Skeletal muscle tissue (tissue), 4 donors: ENCODE data around the gene HLX. TPM values are rescaled to one million over a fixed set of nuclear protein-coding genes. Genes with fewer than 3 reads are reported as not detected.
A peak's percentile ranks its signal among the peaks of the same experiment; 100 is the strongest.

Experiments used
- H3K27ac ChIP-seq: one replicate; pipeline ENCODE4 v1.7.0; 2013; ENCODE audit warnings: mild to moderate bottlenecking, low read depth, low read length, inconsistent platforms
- H3K27me3 ChIP-seq, 3 donors: one replicate each; pipeline ENCODE4 v1.7.0; 2013; ENCODE audit warnings: low read length in 3 of 3; ENCODE audit not compliant: control insufficient read depth in 3 of 3, insufficient read depth in 3 of 3
- H3K36me3 ChIP-seq, 3 donors: one replicate each; pipeline ENCODE4 v1.7.0; 2013; ENCODE audit warnings: low read length in 3 of 3; ENCODE audit not compliant: control insufficient read depth in 3 of 3, insufficient read depth in 3 of 3
- H3K4me1 ChIP-seq, 3 donors: one replicate each; pipeline ENCODE4 v1.7.0; 2013; ENCODE audit warnings: low read length in 3 of 3, mild to moderate bottlenecking in 3 of 3; ENCODE audit not compliant: control insufficient read depth in 3 of 3, insufficient read depth in 3 of 3
- H3K4me3 ChIP-seq, 3 donors: one replicate each; pipeline ENCODE4 v1.7.0; 2013; ENCODE audit warnings: low read length in 3 of 3
- H3K9ac ChIP-seq, 3 donors: one replicate each; pipeline ENCODE4 v1.7.0; 2013; ENCODE audit warnings: low read length in 3 of 3, mild to moderate bottlenecking in 3 of 3, moderate library complexity in 2 of 3, low read depth in 1 of 3
- H3K9me3 ChIP-seq, 3 donors: one replicate each; pipeline ENCODE4 v1.7.0; 2013; ENCODE audit warnings: low read length in 3 of 3; ENCODE audit not compliant: control insufficient read depth in 3 of 3
- total RNA-seq: library from RNA; depleted of rRNA; stranded (reverse); fragments of >200 nt; gene quantifications from one replicate; pipeline ENCODE4 v1.2.3, GENCODE V29; 2014
- donor health status: Osteomylitis.

HLX gene
- total RNA-seq, 1 donor from 2014 or later: 9.9 TPM

DNA sequence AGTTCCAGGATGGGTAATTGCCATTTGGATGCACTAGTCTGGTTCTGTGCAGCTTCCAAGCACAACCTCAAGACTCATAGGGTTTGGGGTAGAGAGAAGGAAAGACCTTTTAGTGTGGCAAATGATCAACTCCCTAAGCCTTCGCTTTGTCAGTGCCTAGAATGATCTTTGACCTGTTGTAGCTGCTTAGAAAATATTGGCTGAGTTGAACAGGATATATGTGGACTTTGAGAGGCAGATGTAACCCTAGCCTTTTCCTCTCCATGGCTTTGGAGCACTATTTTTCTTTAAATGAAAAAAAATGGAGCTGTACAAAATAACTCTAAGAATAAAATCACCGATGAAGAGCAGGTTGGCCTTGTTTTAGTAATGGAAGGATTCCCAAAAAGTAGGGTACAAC, 41.7 kb downstream of the HLX start:
- Histone ChIP-seq H3K36me3 (no peaks in the 10 kb centered on the region), H3K9me3 (no peaks in the 10 kb centered on the region), H3K9ac (no peak overlapping the region), H3K27me3 (no peaks in the 10 kb centered on the region), H3K27ac (no peak overlapping the region), H3K4me3 (no peak overlapping the region), H3K4me1 (peaks cover 0 to 4% (median 0%) of the 10 kb centered on the region in 3 donors)

DNA sequence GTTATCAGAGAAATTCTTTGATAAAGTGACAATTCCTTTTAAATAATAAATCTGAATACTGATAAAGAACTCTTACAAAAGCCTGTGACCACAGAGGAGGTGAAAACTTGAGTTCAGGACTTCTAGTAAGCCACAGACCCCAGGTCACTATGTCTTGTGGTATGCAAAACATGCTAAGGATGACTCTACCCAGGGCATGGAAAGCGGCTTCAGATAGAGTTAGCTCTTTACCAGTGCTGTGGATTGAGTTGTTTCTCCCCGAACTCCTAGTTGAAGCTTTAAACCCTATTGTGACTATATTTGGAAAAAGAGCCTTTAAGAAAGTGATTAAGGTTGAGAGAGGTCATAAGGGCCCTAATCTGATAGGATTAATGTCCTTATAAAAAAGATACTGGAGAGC, 42.3 kb downstream of the HLX start:
- H3K36me3 ChIP-seq: no peaks in the 10 kb centered on the region
- H3K27me3 ChIP-seq: no peaks in the 10 kb centered on the region
- peaks cover 0 to 6% (median 0%) of the 10 kb centered on the region in 3 donors for H3K4me1 ChIP-seq
- H3K4me3 ChIP-seq: no peak overlapping the region
- no peaks in the 10 kb centered on the region for H3K9me3 ChIP-seq
- H3K27ac ChIP-seq: no peak overlapping the region
- H3K9ac ChIP-seq: no peak overlapping the region

DNA sequence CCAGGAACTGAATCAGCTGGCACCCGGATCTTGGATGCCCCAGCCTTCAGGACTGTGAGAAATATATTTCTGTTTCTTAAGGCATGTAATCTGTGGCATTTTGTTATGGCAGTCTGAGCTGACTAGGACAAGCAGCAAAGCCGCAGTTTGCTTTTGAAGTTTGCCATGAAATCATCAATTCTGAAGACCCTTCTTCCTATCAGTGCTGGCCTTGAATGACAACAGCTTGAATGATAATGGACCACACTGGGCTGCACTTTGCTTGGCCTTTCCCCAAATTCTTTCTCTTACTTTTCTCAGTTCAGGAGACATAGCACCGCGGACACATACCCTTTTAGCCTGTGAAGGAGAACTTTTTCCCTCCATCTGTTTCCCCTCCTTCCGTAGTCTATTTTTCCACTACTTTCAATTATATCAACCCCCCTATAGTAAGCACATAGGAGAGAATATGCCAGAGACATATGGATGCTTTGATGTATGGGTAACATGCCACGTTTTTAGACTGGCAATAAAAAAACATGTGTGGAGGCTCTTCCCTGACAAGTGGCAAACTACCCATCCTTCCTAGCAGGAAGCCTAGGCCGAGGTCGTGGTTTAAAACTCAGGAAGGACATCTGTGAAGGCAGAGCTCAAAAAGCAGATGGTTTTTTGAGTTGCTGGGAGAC, 42.9 kb downstream of the HLX start:
- H3K4me3 ChIP-seq: no peak overlapping the region
- no peak overlapping the region for H3K27ac ChIP-seq
- H3K4me1 ChIP-seq: peaks cover 0 to 6% (median 0%) of the 10 kb centered on the region in 3 donors
- no peaks in the 10 kb centered on the region for H3K9me3 ChIP-seq
- H3K36me3 ChIP-seq: no peaks in the 10 kb centered on the region
- no peak overlapping the region for H3K9ac ChIP-seq
- H3K27me3 ChIP-seq: no peaks in the 10 kb centered on the region

DNA sequence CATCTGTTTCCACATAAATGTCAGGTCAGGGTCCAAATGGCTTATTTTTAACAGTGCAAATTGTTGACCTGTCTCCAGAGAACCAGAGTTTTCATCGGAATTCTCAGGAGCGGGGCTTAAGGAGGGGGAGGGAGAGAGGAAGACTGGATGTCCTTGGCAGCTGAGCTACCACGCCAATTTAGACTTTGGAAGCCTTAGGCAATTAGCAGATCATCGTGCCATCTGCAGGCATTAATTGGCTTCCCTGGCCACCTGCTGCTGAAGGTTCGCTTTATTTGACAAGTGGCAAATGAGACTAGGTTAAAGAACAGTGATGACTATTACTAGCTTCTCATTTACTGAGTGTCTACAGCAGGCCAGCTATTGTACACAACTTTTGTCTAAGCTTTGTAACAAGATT, 43.7 kb downstream of the HLX start:
- Histone ChIP-seq H3K9ac (no peak overlapping the region), H3K4me1 (peaks cover 0 to 2% (median 0%) of the 10 kb centered on the region in 3 donors), H3K36me3 (no peaks in the 10 kb centered on the region), H3K9me3 (no peaks in the 10 kb centered on the region), H3K4me3 (no peak overlapping the region), H3K27me3 (no peaks in the 10 kb centered on the region), H3K27ac (no peak overlapping the region)

DNA sequence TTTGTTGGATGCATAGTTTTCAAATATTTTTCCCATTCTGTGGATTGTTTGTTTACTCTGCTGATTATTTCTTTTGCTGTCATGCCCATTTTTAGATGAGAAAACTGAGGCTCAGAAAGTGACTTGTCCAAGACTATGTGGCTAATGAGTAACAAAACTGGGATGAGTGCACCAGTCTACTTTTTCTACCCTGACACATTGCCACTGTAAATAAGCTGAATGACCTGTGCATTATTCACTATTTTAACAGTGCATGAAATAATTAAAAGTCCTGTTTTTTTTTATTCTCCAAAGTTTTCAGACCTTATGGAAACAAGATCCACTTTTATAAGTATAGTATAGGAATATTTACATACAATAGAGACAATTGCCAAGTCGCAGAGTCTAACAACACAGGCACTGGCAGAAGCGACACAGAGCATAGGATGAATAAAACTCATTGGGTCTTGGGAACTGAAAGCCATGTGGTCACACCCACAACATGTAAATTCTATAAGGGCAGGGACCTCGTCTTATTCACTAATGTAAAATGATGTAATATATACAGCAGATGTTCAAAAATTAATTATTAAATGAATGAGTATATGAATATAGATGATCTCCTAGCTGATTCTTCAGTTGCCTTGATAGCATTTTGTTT, 45.2 kb downstream of the HLX start:
- Histone ChIP-seq H3K27ac (no peak overlapping the region), H3K9me3 (no peaks in the 10 kb centered on the region), H3K27me3 (no peaks in the 10 kb centered on the region), H3K36me3 (no peaks in the 10 kb centered on the region), H3K4me1 (peaks cover 0 to 2% (median 0%) of the 10 kb centered on the region in 3 donors), H3K9ac (no peak overlapping the region), H3K4me3 (no peak overlapping the region)

DNA sequence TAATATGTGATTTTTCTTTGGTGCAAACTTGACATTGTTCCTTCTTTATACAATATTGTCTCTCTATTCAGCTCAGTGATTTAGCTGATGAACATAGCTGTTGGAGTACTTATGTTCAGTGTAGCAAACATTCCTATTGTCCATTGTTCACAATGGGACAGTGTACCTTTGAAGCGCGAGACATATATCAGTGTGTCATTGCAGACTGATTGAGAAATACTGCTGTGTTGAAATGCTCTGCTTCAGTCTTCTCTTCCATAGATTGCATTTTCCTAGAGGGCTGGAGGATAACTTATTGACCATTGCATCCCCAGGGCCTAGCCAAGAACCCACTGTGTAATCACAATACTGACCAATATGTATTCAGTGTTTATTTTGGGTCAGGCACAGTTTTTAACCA, 46.5 kb downstream of the HLX start:
- H3K36me3 ChIP-seq: no peaks in the 10 kb centered on the region
- H3K9me3 ChIP-seq: no peaks in the 10 kb centered on the region
- no peak overlapping the region for H3K9ac ChIP-seq
- peaks cover 0 to 2% (median 0%) of the 10 kb centered on the region in 3 donors for H3K4me1 ChIP-seq
- no peak overlapping the region for H3K4me3 ChIP-seq
- H3K27me3 ChIP-seq: no peaks in the 10 kb centered on the region
- peak overlapping the region; percentile 32 for H3K27ac ChIP-seq

DNA sequence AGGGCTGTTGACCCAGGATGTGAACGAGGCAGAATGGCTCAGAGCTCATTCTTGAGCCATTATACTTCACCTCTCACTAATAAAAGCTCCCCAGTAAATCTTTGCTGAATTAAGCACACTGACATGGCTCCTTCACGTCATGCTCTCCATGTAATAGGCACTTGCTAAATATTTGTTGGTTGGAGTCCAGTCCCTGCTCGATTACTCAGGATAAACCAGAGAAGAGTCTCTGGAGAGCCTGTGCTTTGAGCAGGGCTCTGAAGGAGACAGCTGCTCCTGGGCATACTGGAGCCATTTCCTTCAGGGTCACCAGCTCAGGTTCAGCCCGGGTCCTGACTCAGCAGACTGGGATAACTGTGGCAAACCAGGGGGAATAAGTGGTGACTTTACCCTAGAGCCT, 46.9 kb downstream of the HLX start:
- Histone ChIP-seq H3K9me3 (no peaks in the 10 kb centered on the region), H3K4me1 (peaks cover 0 to 2% (median 0%) of the 10 kb centered on the region in 3 donors), H3K36me3 (no peaks in the 10 kb centered on the region), H3K27ac (peak overlapping the region; percentile 32), H3K9ac (no peak overlapping the region), H3K27me3 (no peaks in the 10 kb centered on the region), H3K4me3 (no peak overlapping the region)

DNA sequence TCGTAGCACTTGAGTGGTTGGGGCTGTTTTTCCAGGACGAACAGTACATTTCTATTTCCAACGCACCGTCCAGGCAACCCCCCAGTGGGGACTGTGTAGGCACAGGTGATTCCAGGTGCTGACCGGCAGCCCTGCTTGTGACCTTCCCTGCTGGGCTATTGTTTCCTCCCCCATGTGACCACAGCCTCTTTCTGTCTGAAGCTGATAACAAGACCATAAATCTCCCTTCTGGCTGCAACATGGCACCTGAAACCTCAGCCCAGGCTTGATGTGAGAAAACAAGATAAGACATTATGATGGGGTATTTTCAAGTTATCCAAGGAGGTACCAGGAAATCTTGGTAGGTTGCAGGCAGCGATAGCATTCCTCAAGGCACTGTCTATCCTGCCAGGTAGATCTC, 48.2 kb downstream of the HLX start:
- no peaks in the 10 kb centered on the region for H3K36me3 ChIP-seq
- H3K4me1 ChIP-seq: peaks cover 0 to 3% (median 2%) of the 10 kb centered on the region in 3 donors
- H3K4me3 ChIP-seq: no peak overlapping the region
- H3K9me3 ChIP-seq: no peaks in the 10 kb centered on the region
- no peaks in the 10 kb centered on the region for H3K27me3 ChIP-seq
- no peak overlapping the region for H3K27ac ChIP-seq
- H3K9ac ChIP-seq: no peak overlapping the region

DNA sequence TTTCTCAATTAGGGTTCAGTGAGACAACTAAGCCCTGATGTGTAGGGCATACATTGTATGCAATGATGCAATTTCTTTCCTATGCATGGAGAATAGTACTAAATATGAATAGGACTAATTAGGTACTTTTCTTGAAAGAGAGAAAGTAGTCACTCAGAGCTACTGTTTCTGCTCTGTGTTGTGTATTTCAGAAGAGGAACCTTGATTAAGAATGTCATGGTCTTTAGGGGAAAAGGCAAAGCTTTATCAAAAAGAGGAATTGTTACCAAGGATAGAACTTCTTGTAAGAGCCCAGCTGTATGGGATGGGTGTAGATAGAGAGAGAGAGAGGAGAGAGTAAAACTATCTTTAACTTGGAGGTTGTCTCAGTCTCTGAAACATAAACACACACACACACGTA, 49.1 kb downstream of the HLX start:
- no peak overlapping the region for H3K27ac ChIP-seq
- H3K9me3 ChIP-seq: no peaks in the 10 kb centered on the region
- H3K36me3 ChIP-seq: no peaks in the 10 kb centered on the region
- H3K27me3 ChIP-seq: no peaks in the 10 kb centered on the region
- peaks cover 0 to 3% (median 2%) of the 10 kb centered on the region in 3 donors for H3K4me1 ChIP-seq
- no peak overlapping the region for H3K4me3 ChIP-seq
- H3K9ac ChIP-seq: no peak overlapping the region

DNA sequence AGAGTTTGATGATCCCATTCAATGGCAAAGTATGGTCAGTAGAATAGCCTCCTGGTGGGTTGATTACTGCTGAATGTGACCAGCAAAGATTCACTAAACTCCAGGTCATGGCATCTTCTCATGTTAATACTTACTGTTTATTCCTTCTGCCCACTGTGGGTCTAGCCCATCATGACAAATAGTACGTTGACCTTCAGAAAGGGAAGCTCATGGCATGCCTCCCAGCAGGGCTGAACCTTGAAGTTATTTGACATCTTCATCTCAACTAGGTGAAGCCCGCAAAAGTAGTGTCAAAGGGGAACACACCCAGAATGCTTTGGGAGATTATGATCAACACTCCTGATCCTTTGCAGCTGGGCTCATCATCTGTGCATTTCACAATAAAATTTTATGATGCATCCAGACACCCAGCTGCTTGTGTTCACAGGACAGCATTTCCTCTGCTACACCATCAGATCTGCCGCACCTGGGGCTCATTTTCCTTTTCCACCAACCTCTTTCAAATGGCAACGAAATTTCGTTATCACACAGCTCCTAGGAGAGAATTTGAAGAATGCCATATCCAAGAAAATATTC, 49.6 kb downstream of the HLX start:
- H3K4me1 ChIP-seq: peaks cover 0 to 3% (median 2%) of the 10 kb centered on the region in 3 donors
- H3K27me3 ChIP-seq: no peaks in the 10 kb centered on the region
- no peaks in the 10 kb centered on the region for H3K36me3 ChIP-seq
- no peak overlapping the region for H3K4me3 ChIP-seq
- H3K9ac ChIP-seq: no peak overlapping the region
- no peaks in the 10 kb centered on the region for H3K9me3 ChIP-seq
- H3K27ac ChIP-seq: no peak overlapping the region
